Activated CD4-positive, alpha-beta memory T cell treated with anti-CD3 and anti-CD28 coated beads for 36 hours (primary cell): ENCODE measurements around the gene RPL35A. TPM values are rescaled to one million over a fixed set of nuclear protein-coding genes. Genes with fewer than 3 reads are reported as not detected.

Source experiments
- total RNA-seq, 2 experiments: library from RNA; stranded (reverse); gene quantifications; one replicate each; pipeline ENCODE4 v1.2.3, GENCODE V29; 2021

Gene RPL35A
- total RNA-seq, 2 experiments from 2014 or later: 1,575 to 1,587 TPM

Other genes starting within 250 kb of the RPL35A start
- gene RUBCN, start 213.3 kb upstream of the RPL35A start, total RNA-seq: 10 to 100 TPM; 32.9 to 33.3 TPM
- 10 to 100 TPM; 35.5 to 39.9 TPM for gene FYTTD1, start 200.3 kb upstream of the RPL35A start, total RNA-seq
- 10 to 100 TPM; 50.1 to 51.1 TPM for gene LRCH3, start 158.9 kb upstream of the RPL35A start, total RNA-seq
- 1 to 10 TPM; 3.6 to 3.8 TPM for gene LMLN, start 10.0 kb downstream of the RPL35A start, total RNA-seq